HG02884 (cell line): ENCODE measurements around the gene FGG.

Source experiments
- ATAC-seq: cut with Tn5 transposase; IDR thresholded peaks from one replicate; pipeline ENCODE4 v1.9.1; 2021; ENCODE audit warnings: mild to moderate bottlenecking, moderate library complexity; ENCODE audit not compliant: unreplicated experiment

The FGG gene

GRCh38 chr4:154559141-154559493 is 53.3 kb downstream of the FGG start:
- ATAC-seq = peak; percentile 26
